ENCODE data around the gene SKP1.

SKP1 gene

GRCh38 chr5:134113363-134113889 is 63.3 kb downstream of the SKP1 start:
- H3K4me2 ChIP-seq (ENCODE audit: low read depth, low read length): peak overlapping the region; percentile 98; the same call in 1 of the 2 replicates
- H3K27me3 ChIP-seq (replicated peaks; ENCODE audit: insufficient read depth, low read length): peaks cover 16% of the 10 kb centered on the region
- no peak for TF ChIP-seq CTCF (IDR thresholded peaks at IDR 0.05; ENCODE audit: low read length)
- TF ChIP-seq EZH2 (optimal IDR thresholded peaks at IDR 0.05; ENCODE audit: low read depth, low read length): no peak
- TF ChIP-seq EZH2phosphoT487 (IDR thresholded peaks at IDR 0.05; ENCODE audit: low read length): no peak
- no peaks in the 10 kb centered on the region for H3K9me2 ChIP-seq (replicated peaks; ENCODE audit: insufficient read depth, low read length)
- H3K27ac ChIP-seq (ENCODE audit: low read length): no peak overlapping the region
- no peaks in the 10 kb centered on the region for H3K9me3 ChIP-seq (replicated peaks; ENCODE audit: insufficient read depth, low read length)
- no peak overlapping the region for H3K4me3 ChIP-seq (ENCODE audit: low read length)
- peak overlapping the region; percentile 100 for H2AFZ ChIP-seq (ENCODE audit: low read length)
- no peaks in the 10 kb centered on the region for H4K20me1 ChIP-seq (ENCODE audit: insufficient read depth, low read length)
- H3K9ac ChIP-seq (ENCODE audit: low read length): no peak overlapping the region
- no peak for DNase-seq
- H3K4me1 ChIP-seq (ENCODE audit: low read length): peaks cover 4% of the 10 kb centered on the region; the same call in 1 of the 2 replicates
- H3K36me3 ChIP-seq (replicated peaks; ENCODE audit: insufficient read depth, low read length): no peaks in the 10 kb centered on the region
- no peaks in the 10 kb centered on the region for H3K79me2 ChIP-seq (ENCODE audit: low read length)
- no peaks in the 10 kb centered on the region for H3F3A ChIP-seq (ENCODE audit: insufficient read depth, low read length)

GRCh38 chr5:134112726-134113362 is 63.9 kb downstream of the SKP1 start:
- TF ChIP-seq EZH2phosphoT487 (IDR thresholded peaks at IDR 0.05; ENCODE audit: low read length): no peak
- no peak for TF ChIP-seq EZH2 (optimal IDR thresholded peaks at IDR 0.05; ENCODE audit: low read depth, low read length)
- TF ChIP-seq CTCF (IDR thresholded peaks at IDR 0.05; ENCODE audit: low read length): no peak
- no peak for DNase-seq
- Histone ChIP-seq H3K9me3 (replicated peaks; ENCODE audit: insufficient read depth, low read length) (no peaks in the 10 kb centered on the region), H2AFZ (ENCODE audit: low read length) (no peak overlapping the region), H3K4me3 (ENCODE audit: low read length) (no peak overlapping the region), H3K36me3 (replicated peaks; ENCODE audit: insufficient read depth, low read length) (no peaks in the 10 kb centered on the region), H3K9ac (ENCODE audit: low read length) (no peak overlapping the region), H3K4me1 (ENCODE audit: low read length) (peaks cover 4% of the 10 kb centered on the region; the same call in 1 of the 2 replicates), H3F3A (ENCODE audit: insufficient read depth, low read length) (no peaks in the 10 kb centered on the region), H3K27ac (ENCODE audit: low read length) (no peak overlapping the region), H3K9me2 (replicated peaks; ENCODE audit: insufficient read depth, low read length) (no peaks in the 10 kb centered on the region), H3K79me2 (ENCODE audit: low read length) (no peaks in the 10 kb centered on the region), H3K4me2 (ENCODE audit: low read depth, low read length) (no peak overlapping the region), H4K20me1 (ENCODE audit: insufficient read depth, low read length) (no peaks in the 10 kb centered on the region), H3K27me3 (replicated peaks; ENCODE audit: insufficient read depth, low read length) (peaks cover 16% of the 10 kb centered on the region)

GRCh38 chr5:134111741-134112647 is 64.8 kb downstream of the SKP1 start:
- peaks cover 4% of the 10 kb centered on the region; the same call in 1 of the 2 replicates for H3K4me1 ChIP-seq (ENCODE audit: low read length)
- H3K4me2 ChIP-seq (ENCODE audit: low read depth, low read length): no peak overlapping the region
- no peaks in the 10 kb centered on the region for H3K9me3 ChIP-seq (replicated peaks; ENCODE audit: insufficient read depth, low read length)
- peaks cover 16% of the 10 kb centered on the region for H3K27me3 ChIP-seq (replicated peaks; ENCODE audit: insufficient read depth, low read length)
- no peaks in the 10 kb centered on the region for H4K20me1 ChIP-seq (ENCODE audit: insufficient read depth, low read length)
- no peak for DNase-seq
- TF ChIP-seq EZH2phosphoT487 (IDR thresholded peaks at IDR 0.05; ENCODE audit: low read length): no peak
- no peak for TF ChIP-seq EZH2 (optimal IDR thresholded peaks at IDR 0.05; ENCODE audit: low read depth, low read length)
- TF ChIP-seq CTCF (IDR thresholded peaks at IDR 0.05; ENCODE audit: low read length): no peak
- H3F3A ChIP-seq (ENCODE audit: insufficient read depth, low read length): no peaks in the 10 kb centered on the region
- H3K27ac ChIP-seq (ENCODE audit: low read length): no peak overlapping the region
- H3K9me2 ChIP-seq (replicated peaks; ENCODE audit: insufficient read depth, low read length): no peaks in the 10 kb centered on the region
- no peak overlapping the region for H3K4me3 ChIP-seq (ENCODE audit: low read length)
- no peaks in the 10 kb centered on the region for H3K79me2 ChIP-seq (ENCODE audit: low read length)
- H2AFZ ChIP-seq (ENCODE audit: low read length): no peak overlapping the region
- H3K36me3 ChIP-seq (replicated peaks; ENCODE audit: insufficient read depth, low read length): no peaks in the 10 kb centered on the region
- H3K9ac ChIP-seq (ENCODE audit: low read length): no peak overlapping the region

Measured in MM.1S (cell line).